B cell (primary cell): Measurements from ENCODE around the gene EXOC6B. TPM values are rescaled to one million over a fixed set of nuclear protein-coding genes. Genes with fewer than 3 reads are reported as not detected.

Experiments used
- ATAC-seq: fragments of 200-7000 bp; cut with Tn5 transposase; one replicate; pipeline ENCODE4 v1.10.0; 2021; ENCODE audit warnings: low read depth, mild to moderate bottlenecking, moderate number of reproducible peaks, moderate library complexity
- CTCF ChIA-PET: fragments of 350-600 bp; sonication (Branson Sonifier 250); formaldehyde crosslinking; loops from one replicate; lab custom pipeline; 2021; ENCODE audit warnings: antibody characterized with exemption, inconsistent platforms; lab: Charles Lee
- POLR2A ChIA-PET: fragments of 350-600 bp; sonication (Branson Sonifier 250); formaldehyde crosslinking; loops from one replicate; lab custom pipeline; 2021; ENCODE audit warnings: antibody characterized with exemption; lab: Charles Lee
- DNase-seq: peaks from one replicate; pipeline ENCODE4 v3.0.0; 2013
- H2AFZ ChIP-seq: 2 replicates; pipeline ENCODE4 v1.6.1; 2012; ENCODE audit warnings: mild to moderate bottlenecking, low read depth, low read length; ENCODE audit not compliant: insufficient read depth, poor library complexity, severe bottlenecking
- H3K27ac ChIP-seq, 2 donors: 1 replicate in 1 of 2; 2 replicates in 1 of 2; pipeline ENCODE4 v1.5.1; 2012 to 2013; ENCODE audit warnings: low read length in 2 of 2, mild to moderate bottlenecking in 2 of 2, moderate library complexity in 1 of 2
- H3K27me3 ChIP-seq, 4 experiments: fragments of 200-600 bp in 1 of 4; sonication (generic) in 1 of 4; replicated peaks in 1 of 4; 1 replicate in 2 of 4; 2 replicates in 2 of 4; pipeline versions ENCODE4 v1.6.1 to v1.7.0; 2013 to 2016; ENCODE audit warnings: low read length in 3 of 4, mild to moderate bottlenecking in 2 of 4, mixed read lengths in 1 of 4, moderate library complexity in 1 of 4; ENCODE audit not compliant: insufficient read depth in 4 of 4, control insufficient read depth in 3 of 4; ENCODE audit errors: control extremely low read depth in 1 of 4
- H3K36me3 ChIP-seq, 2 experiments: replicated peaks in 1 of 2; 1 replicate in 1 of 2; 2 replicates in 1 of 2; pipeline versions ENCODE4 v1.6.1 to v1.7.1; 2013; ENCODE audit warnings: low read length in 1 of 2; ENCODE audit not compliant: insufficient read depth in 2 of 2, control insufficient read depth in 1 of 2; ENCODE audit errors: control extremely low read depth in 1 of 2, extremely low read depth in 1 of 2
- H3K4me1 ChIP-seq, 2 donors: fragments of 200-600 bp in 1 of 2; sonication (generic) in 1 of 2; 1 replicate in 1 of 2; 2 replicates in 1 of 2; pipeline versions ENCODE4 v1.5.1 to v1.6.1; 2013 to 2017; ENCODE audit warnings: low read length in 2 of 2; ENCODE audit not compliant: control insufficient read depth in 2 of 2, insufficient read depth in 2 of 2
- H3K4me2 ChIP-seq: replicated peaks from 2 replicates; pipeline ENCODE3; 2012; ENCODE audit warnings: mild to moderate bottlenecking, low read depth, low read length; ENCODE audit not compliant: poor library complexity, severe bottlenecking
- H3K4me3 ChIP-seq, 5 experiments: fragments of 200-600 bp in 1 of 5; sonication (generic) in 1 of 5; 1 replicate in 3 of 5; 2 replicates in 2 of 5; pipeline versions ENCODE4 v1.5.1 to v1.7.0; 2011 to 2016; ENCODE audit warnings: low read length in 4 of 5, mild to moderate bottlenecking in 4 of 5, low read depth in 2 of 5, control low read depth in 1 of 5, moderate library complexity in 1 of 5; ENCODE audit not compliant: insufficient read depth in 1 of 5; ENCODE audit errors: control extremely low read depth in 1 of 5, extremely low read depth in 1 of 5
- H3K79me2 ChIP-seq: fragments of 200-600 bp; sonication (generic); one replicate; pipeline ENCODE4 v1.6.0; 2016; ENCODE audit warnings: low read length; ENCODE audit not compliant: control insufficient read depth, insufficient read depth
- H3K9ac ChIP-seq: fragments of 200-600 bp; sonication (generic); 2 replicates; pipeline ENCODE4 v1.6.1; 2017; ENCODE audit warnings: mild to moderate bottlenecking, low read length, moderate library complexity
- H3K9me3 ChIP-seq, 3 donors: one replicate each; pipeline versions ENCODE4 v1.6.1 to v1.7.1; 2013; ENCODE audit warnings: low read length in 2 of 3; ENCODE audit not compliant: control insufficient read depth in 2 of 3, insufficient read depth in 1 of 3; ENCODE audit errors: control extremely low read depth in 1 of 3
- H4K20me1 ChIP-seq: 2 replicates; pipeline ENCODE4 v1.6.0; 2012; ENCODE audit warnings: mild to moderate bottlenecking, low read length; ENCODE audit not compliant: insufficient read depth, control insufficient read depth, poor library complexity, severe bottlenecking
- H3K27ac Mint-ChIP-seq: one replicate; pipeline ENCODE4 v1.8.0; 2021; ENCODE audit warnings: mixed read lengths
- H3K27me3 Mint-ChIP-seq: one replicate; pipeline ENCODE4 v1.8.0; 2021; ENCODE audit warnings: mixed read lengths
- H3K4me1 Mint-ChIP-seq: one replicate; pipeline ENCODE4 v1.8.0; 2021; ENCODE audit warnings: mixed read lengths
- H3K4me3 Mint-ChIP-seq: one replicate; pipeline ENCODE4 v1.8.0; 2021; ENCODE audit warnings: mixed read lengths
- H3K9me3 Mint-ChIP-seq: one replicate; pipeline ENCODE4 v1.8.0; 2022; ENCODE audit warnings: mixed read lengths; ENCODE audit not compliant: insufficient read depth
- EZH2 ChIP-seq: IDR thresholded peaks from 2 replicates; pipeline ENCODE4 v1.6.1; 2012; ENCODE audit warnings: borderline replicate concordance, low read depth, mild to moderate bottlenecking, moderate library complexity, low read length; ENCODE audit not compliant: insufficient read depth, poor library complexity, severe bottlenecking
- WGBS: methylation state at CpG from one replicate; pipeline ENCODE4 v1.1.5; 2013; ENCODE audit warnings: missing lambda C conversion rate; ENCODE audit not compliant: insufficient coverage; 5-methylcytosine and 5-hydroxymethylcytosine counted together
- intact Hi-C: fragments of 100-400 bp; cut with micrococcal nuclease; formaldehyde crosslinking; loops from one replicate; pipeline ENCODE4 v1.10.0; 2022
- polyA plus RNA-seq: library from polyadenylated mRNA; depleted of rRNA; stranded (reverse); fragments of >200 nt; gene quantifications from 2 replicates; pipeline ENCODE4 v1.2.3, GENCODE V29; 2012
- total RNA-seq, 2 donors: library from RNA; stranded (reverse); fragments of 120-200 nt in 1 of 2; gene quantifications; 1 replicate in 1 of 2; 2 replicates in 1 of 2; pipeline versions ENCODE4 v1.2.3 to v1.2.4, GENCODE V29; 2013 to 2022
- TF ChIP-seq, protein P1 (sequence below): fragments of 200-600 bp; IDR thresholded peaks from one replicate; pipeline ENCODE4 v1.8.0; 2022; ENCODE audit warnings: antibody characterized with exemption, mild to moderate bottlenecking

Gene EXOC6B
- total and polyA plus RNA-seq, 2 donors (not counting 1 experiment from before 2014, with no cell fraction given) = 4.8 to 22.6 TPM

GRCh38 chr2:72193723-72194122 is 632.1 kb downstream of the EXOC6B start:
- Mint-ChIP-seq H3K9me3 (no peaks in the 10 kb centered on the region), H3K27me3 (no peaks in the 10 kb centered on the region), H3K4me1 (no peaks in the 10 kb centered on the region), H3K4me3 (no peak overlapping the region), H3K27ac (no peak overlapping the region)
- no peak overlapping the region for H2AFZ ChIP-seq
- H3K27me3 ChIP-seq = no peaks in the 10 kb centered on the region
- no peak overlapping the region for H3K27ac ChIP-seq
- DNase-seq = no peak
- ChIA-PET POLR2A (no interaction called here), CTCF (no interaction called here)
- H3K36me3 ChIP-seq = no peaks in the 10 kb centered on the region
- no peak overlapping the region for H3K4me3 ChIP-seq
- no peaks in the 10 kb centered on the region for H3K79me2 ChIP-seq
- intact Hi-C loops = no loop called here
- H3K9me3 ChIP-seq = no peaks in the 10 kb centered on the region
- TF ChIP-seq EZH2 = no peak
- TF ChIP-seq, protein P1, sequence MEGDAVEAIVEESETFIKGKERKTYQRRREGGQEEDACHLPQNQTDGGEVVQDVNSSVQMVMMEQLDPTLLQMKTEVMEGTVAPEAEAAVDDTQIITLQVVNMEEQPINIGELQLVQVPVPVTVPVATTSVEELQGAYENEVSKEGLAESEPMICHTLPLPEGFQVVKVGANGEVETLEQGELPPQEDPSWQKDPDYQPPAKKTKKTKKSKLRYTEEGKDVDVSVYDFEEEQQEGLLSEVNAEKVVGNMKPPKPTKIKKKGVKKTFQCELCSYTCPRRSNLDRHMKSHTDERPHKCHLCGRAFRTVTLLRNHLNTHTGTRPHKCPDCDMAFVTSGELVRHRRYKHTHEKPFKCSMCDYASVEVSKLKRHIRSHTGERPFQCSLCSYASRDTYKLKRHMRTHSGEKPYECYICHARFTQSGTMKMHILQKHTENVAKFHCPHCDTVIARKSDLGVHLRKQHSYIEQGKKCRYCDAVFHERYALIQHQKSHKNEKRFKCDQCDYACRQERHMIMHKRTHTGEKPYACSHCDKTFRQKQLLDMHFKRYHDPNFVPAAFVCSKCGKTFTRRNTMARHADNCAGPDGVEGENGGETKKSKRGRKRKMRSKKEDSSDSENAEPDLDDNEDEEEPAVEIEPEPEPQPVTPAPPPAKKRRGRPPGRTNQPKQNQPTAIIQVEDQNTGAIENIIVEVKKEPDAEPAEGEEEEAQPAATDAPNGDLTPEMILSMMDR = no peak
- H3K4me1 ChIP-seq = no peaks in the 10 kb centered on the region
- no peak for ATAC-seq
- H4K20me1 ChIP-seq = no peaks in the 10 kb centered on the region
- no peak overlapping the region for H3K4me2 ChIP-seq
- H3K9ac ChIP-seq = no peak overlapping the region

GRCh38 chr2:72191441-72191840 is 634.4 kb downstream of the EXOC6B start:
- no peaks in the 10 kb centered on the region for H3K27me3 ChIP-seq
- TF ChIP-seq, protein P1 = no peak
- no peak for TF ChIP-seq EZH2
- Mint-ChIP-seq H3K4me3 (no peak overlapping the region), H3K27ac (no peak overlapping the region), H3K4me1 (no peaks in the 10 kb centered on the region), H3K9me3 (peaks cover 8% of the 10 kb centered on the region), H3K27me3 (no peaks in the 10 kb centered on the region)
- H3K27ac ChIP-seq = no peak overlapping the region
- H4K20me1 ChIP-seq = no peaks in the 10 kb centered on the region
- H3K4me3 ChIP-seq = no peak overlapping the region
- ATAC-seq (no peak), DNase-seq (no peak)
- intact Hi-C loops = no loop called here
- H3K4me2 ChIP-seq = no peak overlapping the region
- ChIA-PET POLR2A (no interaction called here), CTCF (no interaction called here)
- no peaks in the 10 kb centered on the region for H3K79me2 ChIP-seq
- H3K4me1 ChIP-seq = no peaks in the 10 kb centered on the region
- no peaks in the 10 kb centered on the region for H3K36me3 ChIP-seq
- H2AFZ ChIP-seq = no peak overlapping the region
- no peak overlapping the region for H3K9ac ChIP-seq
- peaks cover 0 to 16% (median 2%) of the 10 kb centered on the region in 3 donors for H3K9me3 ChIP-seq
- no CpG with 5 or more reads among the region's 1 CpG for WGBS
